NCI-H1417 treated with DMSO at 0.1 percent for 48 hours (cell line): ENCODE data around the gene COL4A2.
"Not testable (repeated sequence)": the region's sequence is repeated elsewhere in the genome, so short reads cannot be mapped to it uniquely, and the experiment has no call there.

Experiments
- DNase-seq: peaks from one replicate; lab custom pipeline; 2025; lab: John Stamatoyannopoulos, UW

The COL4A2 gene

DNA sequence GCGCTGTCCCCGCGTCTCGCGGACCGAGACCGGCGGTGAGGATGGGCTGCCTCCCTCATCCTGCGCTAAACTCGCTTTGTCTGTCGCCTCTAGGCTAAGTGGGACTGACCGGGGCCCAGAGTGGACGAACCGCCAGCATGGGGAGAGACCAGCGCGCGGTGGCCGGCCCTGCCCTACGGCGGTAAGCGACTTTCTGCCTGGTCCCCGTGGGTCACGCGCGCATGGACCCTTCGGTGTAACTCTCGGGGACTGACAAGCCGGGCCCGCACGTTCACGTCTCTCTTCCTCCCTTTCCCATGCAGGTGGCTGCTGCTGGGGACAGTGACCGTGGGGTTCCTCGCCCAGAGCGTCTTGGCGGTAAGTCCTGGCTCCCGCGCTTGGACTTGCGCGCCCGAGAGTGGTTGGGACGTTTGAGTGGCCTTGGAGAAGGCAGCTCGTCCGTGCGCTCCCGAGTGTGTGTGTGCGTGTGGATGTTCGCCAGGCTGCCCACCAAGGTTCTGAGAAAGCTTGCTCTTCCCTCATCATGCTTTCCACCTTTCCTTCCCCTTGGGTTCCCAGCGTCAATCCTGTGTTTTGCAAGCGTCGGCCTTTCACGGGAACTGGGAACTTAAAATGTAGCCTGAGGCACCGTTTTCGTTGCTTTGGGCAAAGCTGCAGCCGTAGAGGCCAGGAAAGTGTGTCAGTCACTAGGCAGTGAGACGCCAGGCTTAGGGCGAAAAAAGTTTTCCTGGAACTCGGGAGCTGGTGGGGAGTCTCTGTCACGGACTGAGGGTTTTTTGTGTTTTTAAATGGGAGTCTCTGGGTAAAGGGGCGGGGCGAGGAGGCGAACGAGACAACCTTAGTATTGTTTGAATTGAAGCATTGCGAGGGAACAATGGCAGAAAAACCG is 927 bp downstream of the COL4A2 start:
- DNase-seq, result no peak

DNA sequence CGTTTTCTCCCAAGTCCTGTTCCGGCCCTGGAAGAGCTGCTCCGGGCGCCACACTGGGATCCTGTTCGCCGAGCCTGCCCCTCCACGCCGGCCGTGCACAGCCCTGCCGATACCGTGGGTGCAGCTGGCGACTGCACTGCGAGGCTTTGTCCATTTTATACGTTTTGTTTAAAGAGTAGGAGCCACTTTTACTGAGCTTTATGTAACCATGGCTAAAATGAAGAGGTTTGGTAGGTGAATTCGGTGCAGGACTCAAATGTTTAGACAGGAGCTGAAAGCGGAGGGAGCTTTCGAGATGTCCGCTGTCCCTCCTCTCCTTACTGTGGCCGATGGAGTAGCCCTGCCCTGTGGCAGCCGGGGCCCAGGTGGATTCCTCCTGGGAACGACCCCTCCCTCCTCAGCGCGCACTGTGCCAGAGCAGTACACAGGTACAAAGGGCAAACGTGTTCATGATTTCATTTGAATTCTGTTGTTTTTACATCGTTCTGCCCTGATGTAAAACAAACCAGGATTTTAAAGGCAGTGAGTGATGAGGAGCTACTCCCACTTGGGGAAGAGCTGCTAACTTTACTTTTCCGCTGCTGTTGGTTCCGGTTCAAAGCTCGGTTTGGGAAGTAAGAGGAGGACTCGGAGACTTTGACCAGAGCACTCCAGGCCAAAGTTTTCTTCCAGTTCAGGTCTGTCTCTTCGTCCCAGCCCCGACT is 1.7 kb downstream of the COL4A2 start:
- no peak for DNase-seq

DNA sequence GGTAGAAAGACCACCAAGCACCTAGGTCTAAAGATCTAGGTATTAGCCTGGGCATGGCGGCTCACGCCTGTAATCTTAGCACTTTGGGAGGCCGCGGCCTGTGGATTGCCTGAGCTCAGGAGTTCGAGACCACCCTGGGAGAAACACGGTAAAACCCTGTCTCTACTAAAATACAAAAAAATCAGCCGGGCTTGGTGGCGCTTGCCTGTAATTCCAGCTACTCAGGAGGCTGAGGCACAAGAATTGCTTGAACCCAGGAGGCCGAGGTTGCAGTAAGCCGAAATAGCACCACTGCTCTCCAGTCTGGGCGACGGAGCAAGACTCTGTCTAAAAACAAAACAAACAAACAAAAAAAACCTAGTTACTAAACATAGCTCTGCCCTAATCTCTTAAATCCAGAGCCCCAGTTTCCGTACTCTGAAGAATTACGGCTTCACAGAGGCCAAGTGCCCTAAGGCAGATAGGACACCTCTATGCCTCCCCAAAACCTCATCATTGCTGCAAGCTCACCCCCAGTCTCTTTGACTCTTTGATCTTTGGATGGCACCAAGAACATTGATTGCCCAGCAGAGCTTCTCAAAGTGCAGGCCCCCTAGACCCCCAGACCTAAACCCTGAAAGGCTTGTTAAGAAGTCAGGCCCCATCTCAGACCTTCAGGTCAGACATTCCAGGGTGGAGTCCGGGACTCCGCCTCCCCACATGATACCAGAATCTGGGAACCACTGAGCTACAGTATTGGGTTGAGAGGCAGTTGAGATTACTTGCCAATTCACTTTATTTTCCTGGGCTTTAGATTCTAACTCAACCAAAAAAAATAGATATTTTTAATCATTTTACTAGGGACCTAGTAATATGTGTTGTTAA is 2.8 kb downstream of the COL4A2 start:
- no peak for DNase-seq

DNA sequence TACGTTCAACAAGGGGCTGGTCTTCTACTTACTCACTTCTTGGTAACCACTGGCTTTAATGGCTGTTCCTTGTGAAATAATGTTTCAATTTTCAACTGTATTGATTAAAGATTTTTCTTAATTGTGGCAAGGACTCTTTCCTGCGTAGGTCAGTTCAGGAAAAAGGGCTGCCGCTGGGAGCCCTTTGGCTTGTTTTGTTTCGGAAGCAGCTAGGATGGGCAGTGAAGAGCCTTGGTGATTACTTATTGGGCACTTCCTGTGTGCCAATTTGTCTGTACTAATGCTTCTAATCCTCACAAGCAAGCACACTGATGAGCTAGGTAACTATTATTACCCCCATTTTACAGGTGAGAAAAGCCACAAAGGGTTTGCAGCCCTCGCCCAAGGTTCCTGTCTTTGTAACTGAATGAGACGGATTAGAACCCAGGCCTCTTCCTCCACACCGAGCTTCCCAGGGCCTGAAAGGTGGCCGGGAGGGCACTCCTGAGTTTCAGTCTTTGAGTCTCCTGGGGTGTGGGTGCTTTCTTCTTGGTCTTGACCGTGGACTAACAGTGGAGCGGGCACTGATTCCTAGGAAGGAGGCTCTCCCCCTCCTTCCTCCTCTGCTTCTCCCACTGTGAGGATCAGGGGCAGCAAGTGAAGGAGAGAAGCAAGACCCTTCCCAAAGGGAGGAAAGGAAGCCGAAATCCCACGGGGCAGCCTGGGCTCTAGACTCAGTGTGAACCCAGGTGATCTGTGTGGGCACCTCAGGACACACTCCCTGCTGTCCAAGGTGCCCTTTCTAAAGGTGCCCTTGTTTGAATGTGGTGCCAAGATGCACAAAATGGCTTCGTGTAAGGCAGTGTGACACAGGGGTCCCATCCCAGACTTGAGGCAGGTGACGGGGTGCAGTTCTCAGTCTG is 3.7 kb downstream of the COL4A2 start:
- no peak for DNase-seq

DNA sequence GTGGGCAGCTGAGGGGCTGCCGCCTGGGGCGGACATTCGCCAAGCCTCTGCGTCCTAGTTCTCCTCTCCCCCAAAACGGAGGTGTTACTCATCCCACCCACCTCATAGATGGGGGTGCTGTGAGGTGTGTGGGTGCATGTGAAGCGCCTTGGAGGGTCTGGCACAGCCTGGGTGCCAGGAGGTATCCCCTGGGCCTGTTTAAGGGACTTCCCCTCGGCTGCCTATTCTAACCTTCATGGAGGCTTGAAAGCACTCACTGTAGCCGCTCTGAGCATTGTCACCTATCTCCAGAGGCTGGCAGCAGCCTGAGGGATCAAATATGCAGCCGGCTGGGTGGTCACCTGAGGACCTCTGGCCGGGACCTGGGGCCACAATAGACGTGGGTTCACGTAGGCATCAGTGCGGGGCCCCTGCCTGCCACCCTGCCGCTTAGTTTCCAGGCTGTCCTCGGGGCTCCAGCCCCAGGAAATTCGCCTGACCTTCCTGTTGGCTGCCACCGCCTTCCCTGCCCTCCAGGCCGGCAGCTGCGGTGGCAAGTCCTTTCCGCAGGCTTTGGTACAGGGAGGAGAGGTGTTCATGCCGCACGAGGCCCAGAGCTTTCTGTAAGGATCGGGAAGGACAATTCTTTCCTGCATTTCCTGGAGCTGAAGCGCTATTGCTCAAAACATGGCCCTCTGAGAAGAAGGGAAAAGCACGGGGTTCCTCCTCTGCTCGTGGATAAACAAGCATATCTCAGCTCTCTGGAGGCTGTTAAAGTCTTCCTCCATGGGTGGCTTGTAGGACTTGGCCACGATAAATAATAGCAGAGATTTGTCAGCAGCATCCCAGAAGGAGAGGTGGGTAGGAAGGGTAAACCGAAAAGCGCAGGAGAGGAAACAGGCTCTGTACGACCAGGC is 4.6 kb downstream of the COL4A2 start:
- no peak for DNase-seq

DNA sequence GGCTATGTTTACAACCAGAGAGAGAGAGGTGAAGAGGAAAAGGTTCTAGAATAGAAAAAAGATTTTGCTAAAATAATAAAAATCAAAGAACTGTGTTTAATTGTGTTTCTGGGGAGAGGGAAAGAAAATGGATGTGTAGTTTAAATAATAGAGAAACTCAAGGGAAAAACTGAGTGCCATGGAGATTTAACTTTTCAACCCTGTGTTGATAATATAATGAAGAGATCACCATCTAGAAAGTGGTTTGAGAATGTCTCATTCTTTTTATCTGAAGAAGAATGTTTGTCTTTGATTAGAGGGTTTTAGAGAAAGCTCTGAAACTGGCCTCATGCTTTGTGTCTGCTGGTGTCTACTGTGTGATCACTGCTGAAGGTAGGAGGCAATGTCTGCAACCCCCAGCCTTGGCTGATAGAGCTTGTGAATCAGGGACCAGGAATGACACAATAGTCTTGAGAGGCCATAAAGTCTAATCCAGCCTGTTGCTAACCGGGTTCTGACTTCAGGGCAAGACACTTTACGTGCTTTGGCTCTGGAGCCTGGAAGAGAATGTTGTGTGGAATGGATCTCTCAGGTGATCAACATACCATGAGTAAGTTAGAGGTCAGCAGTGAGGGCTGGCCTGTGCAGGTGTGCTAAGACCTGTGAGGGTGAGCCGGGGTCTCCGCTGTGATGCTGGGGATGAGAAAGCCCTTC is 5.4 kb downstream of the COL4A2 start:
- DNase-seq, result no peak

DNA sequence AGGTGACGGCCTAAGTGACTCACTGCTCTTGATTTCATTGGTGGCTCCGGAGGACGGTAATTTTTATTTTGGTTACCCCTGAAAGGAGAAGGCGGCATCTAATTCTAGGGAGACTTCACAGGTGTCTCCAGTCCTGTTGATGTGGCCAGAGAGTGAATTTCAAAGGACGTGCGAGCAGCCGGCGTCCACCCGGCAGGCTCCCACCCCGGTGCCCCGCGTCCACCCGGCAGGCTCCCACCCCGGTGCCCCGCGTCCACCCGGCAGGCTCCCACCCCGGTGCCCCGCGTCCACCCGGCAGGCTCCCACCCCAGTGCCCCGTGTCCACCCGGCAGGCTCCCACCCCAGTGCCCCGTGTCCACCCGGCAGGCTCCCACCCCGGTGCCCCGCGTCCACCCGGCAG is 6.2 kb downstream of the COL4A2 start:
- DNase-seq, result not testable (repeated sequence)

DNA sequence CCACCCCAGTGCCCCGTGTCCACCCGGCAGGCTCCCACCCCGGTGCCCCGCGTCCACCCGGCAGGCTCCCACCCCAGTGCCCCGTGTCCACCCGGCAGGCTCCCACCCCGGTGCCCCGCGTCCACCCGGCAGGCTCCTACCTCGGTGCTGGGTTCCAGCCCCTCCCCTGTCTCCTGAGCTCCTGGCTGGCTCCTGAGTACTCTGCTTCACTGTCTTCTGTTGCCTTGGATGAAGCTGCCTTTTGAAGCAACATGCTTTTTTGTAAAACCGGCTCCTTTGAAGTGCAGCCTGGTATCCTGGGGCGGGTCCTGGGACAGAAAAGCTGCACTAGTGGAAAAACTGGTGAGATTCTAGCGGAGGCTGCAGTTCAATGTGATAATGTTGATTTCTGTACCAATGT is 6.6 kb downstream of the COL4A2 start:
- DNase-seq, result not testable (repeated sequence)

DNA sequence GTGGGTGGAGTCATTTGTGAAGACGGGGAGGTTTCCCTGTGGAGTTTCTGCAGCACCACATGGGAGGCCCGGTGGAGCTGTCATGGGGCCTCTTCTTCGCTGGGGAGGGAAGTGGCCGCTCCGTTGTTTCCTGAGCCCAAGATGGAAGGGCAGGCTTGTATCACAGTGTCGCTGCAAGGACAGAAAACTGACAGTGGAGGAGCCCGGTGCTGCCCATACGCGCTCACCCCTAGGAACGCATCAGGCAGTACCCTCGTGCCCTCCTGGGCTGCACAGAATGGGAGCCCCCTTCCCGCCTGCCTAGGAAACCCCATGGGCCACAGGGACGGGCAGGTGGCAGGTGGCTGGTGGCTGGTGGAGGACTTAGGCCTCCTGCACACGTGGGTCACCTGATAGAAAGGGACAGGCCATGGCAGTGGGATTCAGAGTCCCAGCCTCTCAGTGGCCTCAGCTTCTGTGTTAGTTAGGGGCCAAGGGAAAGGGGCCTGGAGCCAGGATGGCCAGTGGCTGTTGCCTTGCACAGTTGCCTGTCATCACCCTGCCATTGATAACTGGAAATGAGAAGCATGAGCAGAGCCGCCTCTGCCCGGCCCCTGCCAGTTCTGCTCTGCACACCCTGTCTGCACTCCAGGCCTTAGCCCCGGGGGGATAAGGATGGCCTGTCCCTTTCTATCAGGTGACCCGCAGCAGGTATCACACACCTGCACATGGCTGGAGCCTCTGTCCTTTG is 7.6 kb downstream of the COL4A2 start:
- no peak for DNase-seq

DNA sequence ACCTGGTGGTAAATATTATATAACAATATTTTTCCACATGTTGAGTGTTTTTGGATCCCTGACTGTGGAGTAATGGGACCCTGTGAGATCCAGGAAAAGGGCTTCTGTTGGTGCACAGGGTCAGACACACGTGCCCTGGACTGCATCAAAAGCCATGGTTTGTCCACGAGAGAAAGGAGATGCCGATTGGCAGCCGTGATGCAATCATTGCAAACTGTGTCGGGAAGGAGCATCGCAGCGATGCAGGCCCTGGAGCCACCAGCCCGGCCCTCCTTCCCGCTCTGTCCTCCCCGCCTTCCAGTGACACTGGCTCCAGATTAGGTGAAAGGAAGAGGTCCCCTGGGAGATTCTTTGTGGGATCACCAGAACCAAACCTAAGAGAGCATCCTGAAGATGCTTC is 9.1 kb downstream of the COL4A2 start:
- DNase-seq, result no peak

DNA sequence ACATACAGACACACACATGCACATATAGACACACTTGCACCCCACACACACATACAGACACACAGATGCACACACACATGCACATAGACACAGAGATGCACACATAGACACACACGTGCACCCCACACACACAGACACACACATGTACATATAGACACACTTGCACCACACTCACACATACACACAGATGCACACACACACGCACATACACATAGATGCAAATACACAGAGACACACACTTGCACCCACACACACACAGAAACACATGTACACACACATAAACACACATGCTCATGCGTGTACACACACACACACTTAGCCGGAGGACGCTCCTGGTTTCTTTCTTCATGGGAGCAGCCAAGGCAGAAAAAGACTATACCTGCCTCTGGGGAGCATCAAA is 10.0 kb downstream of the COL4A2 start:
- DNase-seq, result no peak

DNA sequence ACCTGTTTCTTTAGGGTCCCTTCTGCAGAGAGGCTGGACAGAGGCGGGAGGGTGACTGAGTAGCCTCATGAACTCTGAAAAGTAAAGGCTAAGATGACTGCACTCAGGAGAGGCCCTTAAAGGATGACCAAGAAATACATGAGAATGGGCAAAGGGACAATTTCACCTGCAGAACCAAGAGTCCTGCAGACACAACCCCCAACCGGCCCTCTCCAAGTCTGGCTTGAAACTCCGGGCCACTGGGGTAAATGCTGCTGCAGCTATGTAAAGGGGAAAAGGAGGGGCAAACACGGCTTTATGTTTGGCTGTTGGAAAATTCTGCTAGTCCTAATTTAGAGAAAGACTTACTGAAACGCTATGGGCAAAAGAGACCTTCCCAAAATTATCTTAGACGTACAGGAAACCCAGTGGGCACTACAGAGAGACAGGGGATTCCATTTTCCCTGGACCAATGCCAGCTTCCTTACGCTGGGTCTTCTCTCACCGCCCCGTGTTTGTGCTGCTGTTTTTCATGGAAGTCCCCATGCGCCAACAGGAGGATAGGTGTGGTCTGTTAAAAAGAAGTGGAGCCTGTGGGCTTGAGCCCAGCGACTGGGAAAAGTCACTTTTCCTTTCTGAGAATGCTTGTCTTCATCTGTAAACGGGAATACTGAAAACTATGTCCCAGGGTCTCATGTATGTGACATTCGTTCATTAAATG is 10.6 kb downstream of the COL4A2 start:
- no peak for DNase-seq

DNA sequence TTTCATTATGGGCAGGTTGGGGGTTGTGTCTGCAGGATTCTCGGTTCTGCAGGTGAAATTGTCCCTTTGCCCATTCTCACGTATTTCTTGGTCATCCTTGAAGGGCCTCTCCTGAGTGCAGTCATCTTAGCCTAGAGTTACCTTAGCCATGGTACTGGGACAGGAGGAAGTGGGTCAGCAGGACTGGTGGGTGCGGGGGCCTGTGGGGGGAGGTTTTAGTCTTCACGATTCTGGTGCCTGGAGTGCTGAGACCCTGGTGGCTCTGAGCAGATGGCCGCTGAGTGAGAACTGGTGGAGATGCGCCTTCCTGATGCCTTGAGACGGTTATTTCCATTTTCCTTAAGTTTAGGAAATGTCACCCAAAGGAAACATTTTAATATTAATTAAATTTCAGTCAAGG is 11.8 kb downstream of the COL4A2 start:
- DNase-seq, result no peak

DNA sequence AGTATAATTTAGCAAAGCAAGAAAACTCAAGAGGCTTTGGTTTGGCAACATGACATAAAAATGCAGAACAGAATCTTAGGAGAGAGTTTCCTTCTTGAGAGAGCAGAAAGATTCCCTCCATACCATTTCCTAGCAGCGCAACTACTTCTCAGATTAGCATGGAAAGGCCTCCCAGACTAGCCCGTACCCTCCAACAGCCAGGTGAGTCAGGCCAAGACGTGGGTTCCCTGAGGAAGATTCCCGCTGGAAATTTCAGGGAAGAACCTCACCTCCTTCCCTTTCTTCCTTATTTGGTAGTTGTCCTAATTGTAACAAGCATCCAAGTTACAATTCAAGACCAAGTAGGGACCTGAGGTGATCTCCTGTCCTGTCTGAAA is 12.3 kb downstream of the COL4A2 start:
- DNase-seq, result no peak

DNA sequence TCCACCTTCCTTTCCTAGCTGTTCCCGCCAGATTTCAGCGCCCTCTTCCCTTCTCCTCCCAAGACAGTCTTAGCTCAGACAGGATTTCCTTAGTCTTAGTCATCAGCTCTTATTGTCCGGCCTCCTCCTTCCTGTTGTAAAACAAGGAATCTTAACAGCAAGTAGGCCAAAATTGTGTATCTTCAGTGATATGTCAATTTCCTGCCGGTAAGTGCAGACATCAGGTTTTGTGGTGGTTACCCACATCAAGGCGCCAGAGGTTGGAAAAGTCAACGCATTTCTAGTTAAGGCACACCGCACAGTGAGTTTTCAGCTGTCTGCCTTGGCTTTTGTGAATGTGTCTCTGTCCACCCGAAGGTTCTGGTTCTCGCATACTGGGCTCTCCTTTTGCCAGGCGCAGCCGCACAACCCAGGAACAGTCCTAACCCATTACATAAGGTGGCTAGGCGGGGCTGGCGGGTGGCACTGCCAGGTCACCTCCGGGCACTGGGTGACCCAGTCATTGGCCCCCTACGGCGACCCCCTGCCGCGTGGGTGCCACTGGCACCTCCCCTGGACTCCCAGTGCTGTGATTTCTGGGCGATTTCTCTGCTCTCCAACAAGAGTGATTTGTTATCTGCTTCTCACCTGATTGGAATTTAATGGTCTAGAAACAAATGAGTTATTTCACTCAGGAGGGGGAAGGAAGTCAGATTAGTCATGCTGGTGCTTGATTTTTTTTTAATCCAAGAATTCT is 12.9 kb downstream of the COL4A2 start:
- DNase-seq, result no peak

DNA sequence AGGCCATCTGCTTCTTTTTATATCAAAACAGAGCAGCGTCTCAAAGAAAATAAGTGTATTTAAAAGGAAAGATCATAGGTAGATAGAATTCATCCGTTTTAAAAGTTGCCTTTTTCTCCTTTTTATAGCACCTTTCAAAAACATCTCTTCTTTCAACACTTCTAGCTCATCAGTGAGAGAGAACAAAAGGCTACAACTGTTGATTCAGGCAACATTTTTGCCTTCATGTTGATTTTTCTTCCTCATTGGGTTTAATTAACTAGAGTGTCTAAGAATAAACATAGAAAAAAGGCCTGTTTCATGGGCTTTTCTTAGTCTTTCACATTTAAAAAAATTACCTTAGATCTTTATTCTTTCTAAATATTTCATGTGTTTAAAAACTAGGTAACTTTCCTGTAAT is 13.6 kb downstream of the COL4A2 start:
- DNase-seq, result no peak

DNA sequence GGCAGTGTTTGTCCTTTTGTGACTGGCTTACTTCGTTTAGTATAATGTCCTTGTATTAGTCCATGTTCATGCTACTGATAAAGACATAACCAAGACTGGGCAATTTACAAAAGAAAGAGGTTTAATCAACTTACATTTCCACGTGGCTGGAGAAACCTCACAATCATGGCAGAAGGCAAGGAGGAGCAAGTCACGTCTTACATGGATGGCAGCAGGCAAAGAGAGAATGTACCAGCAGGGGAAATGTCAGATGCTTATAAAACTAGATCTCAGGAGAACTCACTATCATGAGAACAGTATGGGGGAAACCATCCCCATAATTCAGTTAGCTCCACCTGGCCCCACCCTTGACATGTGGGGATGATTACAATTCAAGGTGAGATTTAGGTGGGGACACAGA is 14.5 kb downstream of the COL4A2 start:
- not testable (repeated sequence) for DNase-seq
